SIG-M5 treated with dmso at 0.1 percent for 504 hours (cell line): Measurements from ENCODE around the gene CALD1.

Experiments used
- DNase-seq: peaks from one replicate; lab custom pipeline; 2025; ENCODE audit not compliant: unreplicated experiment; lab: John Stamatoyannopoulos, UW

CALD1 gene

DNA sequence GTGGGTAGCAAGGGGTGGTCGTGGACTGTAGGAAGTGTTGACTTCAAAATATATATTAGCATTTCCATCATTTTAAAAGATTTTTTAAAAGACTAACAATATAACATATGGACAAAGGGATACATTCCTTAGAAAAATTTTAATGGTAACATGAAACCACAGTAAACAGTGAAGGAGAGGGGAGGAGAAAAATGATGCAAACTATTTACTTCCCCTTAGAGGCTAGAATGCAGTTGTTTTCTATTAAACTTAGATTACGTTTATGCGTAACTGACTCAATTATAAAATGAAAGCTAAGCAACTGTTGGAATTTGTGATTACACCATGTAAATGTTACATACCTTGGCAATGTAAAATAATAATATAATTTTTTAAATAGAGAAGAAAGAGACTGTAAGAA lies 41.3 kb downstream of the CALD1 start:
- DNase-seq = no peak

DNA sequence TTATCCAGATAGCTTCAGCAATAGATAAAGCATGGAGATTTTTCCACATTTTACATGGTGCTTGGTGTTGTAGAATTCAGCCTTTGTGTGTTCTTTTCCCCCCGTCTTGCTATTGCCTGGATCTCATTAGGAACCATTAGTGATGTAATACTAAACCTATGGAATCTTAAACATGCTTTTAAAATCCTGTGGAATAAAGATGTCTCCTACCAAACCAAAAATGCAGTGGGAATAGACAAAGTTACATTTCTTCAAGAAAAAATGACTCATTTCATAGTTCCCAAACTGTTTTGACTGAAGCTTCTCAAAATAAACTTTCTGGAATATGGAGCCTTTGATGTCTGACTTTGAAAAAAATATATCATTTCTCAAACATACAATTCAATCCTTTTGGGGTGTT lies 44.0 kb downstream of the CALD1 start:
- no peak for DNase-seq

GRCh38 chr7:134825666-134826065 lies 46.2 kb downstream of the CALD1 start:
- no peak for DNase-seq

GRCh38 chr7:134826105-134826504 lies 46.7 kb downstream of the CALD1 start:
- no peak for DNase-seq

- no peak for DNase-seq
These were observed 48.0 kb downstream of the CALD1 start for GRCh38 chr7:134827436-134827835.

GRCh38 chr7:134827889-134828288 lies 48.5 kb downstream of the CALD1 start:
- no peak for DNase-seq

GRCh38 chr7:134828361-134828760 lies 48.9 kb downstream of the CALD1 start:
- DNase-seq = no peak

- DNase-seq = no peak
These were observed 50.0 kb downstream of the CALD1 start for GRCh38 chr7:134829380-134829986.

DNA sequence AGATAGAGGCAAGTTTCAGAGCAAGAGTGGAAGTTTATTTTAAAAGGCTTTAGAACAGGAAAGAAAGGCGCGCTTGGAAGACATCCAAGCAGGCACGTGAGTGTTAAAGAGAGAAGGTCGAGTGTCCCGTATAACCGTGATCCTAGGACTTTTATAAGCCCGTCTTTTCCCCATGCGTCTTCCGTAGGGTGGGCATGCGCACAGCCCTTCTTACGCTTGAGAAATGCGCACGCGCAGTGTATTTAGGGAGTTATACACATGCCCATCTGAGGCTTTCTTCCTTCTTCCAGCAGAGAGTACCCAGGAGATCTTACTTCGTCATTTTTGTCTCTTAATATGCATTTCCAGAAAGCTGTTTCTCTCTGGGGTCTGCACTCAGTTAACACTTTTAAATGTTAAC lies 52.4 kb downstream of the CALD1 start:
- DNase-seq = no peak

GRCh38 chr7:134832367-134832766 lies 52.9 kb downstream of the CALD1 start:
- no peak for DNase-seq

DNA sequence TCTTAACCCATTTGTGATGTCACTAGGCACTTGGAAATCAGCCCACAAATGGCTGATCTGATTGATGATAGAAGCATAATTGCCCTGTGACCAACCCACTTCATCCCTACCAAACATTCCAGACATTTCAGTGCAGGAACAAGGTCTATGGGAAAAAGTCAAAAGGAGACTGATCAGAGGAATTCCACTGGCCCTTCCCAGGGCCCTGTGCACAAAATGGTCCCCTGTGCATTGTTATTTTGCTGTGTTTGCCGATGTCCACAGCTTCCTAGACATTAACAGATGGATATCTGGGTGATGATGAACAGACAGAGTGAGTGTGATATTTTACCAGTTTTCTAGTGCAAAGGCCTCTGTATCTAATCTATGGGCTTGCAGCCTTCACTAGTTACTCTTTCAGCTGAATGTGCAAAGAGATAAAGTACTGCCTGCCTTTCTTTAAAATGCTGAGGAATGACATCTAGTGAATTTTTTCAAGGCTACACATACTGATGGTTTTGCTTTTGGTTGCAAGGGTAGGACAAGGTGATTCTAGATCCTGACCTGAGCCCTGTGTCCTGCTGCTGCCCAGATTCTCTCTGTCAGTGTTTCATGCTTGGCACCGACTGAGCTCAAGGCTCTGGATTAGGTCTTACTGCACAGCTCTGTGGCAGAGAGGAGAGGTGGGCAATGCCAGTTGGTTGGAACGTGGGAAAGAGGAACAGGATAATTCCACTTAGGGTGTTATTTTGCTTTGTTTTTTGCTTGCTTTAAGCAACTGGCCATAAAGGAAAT lies 55.4 kb downstream of the CALD1 start:
- no peak for DNase-seq

DNA sequence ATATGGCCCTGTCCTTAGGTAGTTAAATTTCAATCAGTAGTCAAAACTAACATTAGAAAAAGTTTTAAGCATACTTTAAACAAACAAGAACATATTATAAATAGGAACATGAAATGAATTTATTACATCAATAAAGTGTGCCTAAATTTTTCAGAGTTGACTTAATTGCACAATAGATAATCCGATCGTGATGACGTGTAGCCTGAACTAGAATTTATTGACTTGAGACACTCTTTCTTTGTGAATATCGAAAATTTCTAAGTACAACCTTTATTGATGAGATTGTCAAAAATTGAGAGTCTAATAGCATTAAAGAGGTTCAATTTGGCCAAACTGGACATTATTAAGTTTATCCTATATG lies 56.0 kb downstream of the CALD1 start:
- DNase-seq = no peak

DNA sequence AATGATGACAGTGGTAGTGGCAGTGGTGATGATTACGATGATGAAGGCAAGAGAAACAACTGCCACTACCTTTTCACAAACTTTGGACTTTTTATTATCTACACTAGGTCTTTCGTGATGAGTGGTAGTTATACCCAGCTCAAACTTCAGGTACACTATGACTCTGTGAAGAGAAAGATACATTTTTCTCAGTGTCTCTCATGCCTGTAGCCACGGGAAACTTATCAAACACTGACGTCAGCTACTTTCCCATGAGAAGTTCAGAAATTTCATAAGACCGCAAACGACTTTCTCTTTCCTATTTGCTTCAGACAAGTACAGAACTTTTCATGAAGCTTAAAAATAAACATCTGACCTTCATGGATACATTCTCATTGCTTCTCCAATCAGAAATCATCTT lies 57.0 kb downstream of the CALD1 start:
- DNase-seq = no peak

DNA sequence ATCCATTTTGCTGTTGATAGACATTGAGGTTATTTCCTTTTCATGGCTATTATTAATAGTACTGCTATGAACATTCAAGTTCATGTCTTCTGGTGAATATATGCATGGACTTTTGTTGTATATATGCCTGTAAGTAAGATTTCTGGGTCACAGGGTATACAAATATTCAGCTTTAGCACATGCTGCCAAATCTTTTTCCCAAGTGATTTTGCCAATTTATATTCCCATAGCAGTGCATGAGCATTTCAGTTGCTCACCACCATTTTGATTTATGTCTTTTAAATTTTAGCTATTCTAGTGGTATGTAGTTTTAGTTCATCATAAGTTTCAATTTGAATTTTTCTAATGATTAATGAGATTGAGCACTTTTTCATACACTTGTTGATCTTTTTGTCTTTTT lies 59.9 kb downstream of the CALD1 start:
- DNase-seq = no peak

DNA sequence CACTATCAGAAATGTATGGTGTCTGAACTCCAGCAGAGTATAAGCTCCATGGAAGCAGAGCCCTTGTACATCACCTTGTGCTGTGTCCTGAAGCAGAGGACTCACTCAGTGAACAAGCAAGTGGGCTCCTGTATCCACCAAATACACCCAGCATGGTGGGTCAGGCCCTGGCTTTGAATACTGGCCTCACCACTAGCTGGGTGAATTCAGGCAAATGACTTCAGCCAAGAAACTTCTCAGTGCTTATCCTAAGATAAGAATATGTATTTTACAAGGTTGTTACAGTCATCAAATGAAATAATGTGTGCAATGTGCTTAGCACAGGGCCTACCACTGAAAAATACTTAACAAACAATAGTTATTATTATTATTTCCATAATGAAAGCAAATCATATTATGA lies 62.6 kb downstream of the CALD1 start:
- no peak for DNase-seq

GRCh38 chr7:134842886-134843430 lies 63.5 kb downstream of the CALD1 start:
- DNase-seq = no peak

- DNase-seq = no peak
These were observed 64.8 kb downstream of the CALD1 start for GRCh38 chr7:134844200-134844599.

DNA sequence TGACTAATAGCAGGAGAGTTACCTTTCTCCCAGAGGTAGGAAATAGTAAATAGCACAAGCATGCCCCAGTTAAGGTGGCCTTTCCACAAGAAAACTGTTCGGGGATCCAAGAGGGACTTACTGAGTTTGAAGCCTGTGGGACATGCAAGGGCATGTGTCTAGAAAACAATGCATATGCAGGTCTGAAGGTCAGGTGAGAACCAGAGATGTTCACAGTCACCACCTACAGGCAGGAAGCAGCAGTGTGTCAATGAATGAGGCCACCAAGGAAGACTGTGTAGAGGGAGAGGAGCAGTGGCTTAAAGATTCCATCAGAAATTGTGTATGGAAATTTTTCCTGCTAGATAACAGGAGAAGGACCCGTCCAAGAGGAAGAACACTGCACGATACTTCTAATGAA lies 66.0 kb downstream of the CALD1 start:
- peak; percentile 3 for DNase-seq

GRCh38 chr7:134847851-134848588 lies 68.6 kb downstream of the CALD1 start:
- DNase-seq = no peak

DNA sequence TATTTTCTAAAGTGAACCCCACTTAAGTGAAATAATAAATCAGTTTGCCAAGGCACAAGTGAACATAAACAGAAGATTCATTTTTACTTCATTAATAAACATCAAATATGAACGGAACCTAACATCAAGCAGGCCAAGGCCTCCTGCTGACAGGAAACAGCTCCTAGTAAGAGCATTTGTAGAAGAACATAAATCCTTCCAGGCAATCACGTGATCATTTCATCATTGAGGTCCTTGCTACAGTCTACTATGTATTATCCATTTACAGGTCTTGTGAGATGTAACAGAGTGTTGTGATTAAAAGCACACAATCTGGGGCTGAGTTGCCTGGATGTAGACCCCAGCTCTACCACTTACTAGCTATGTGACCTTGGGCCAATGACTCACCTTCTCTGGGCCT lies 70.6 kb downstream of the CALD1 start:
- DNase-seq = no peak

DNA sequence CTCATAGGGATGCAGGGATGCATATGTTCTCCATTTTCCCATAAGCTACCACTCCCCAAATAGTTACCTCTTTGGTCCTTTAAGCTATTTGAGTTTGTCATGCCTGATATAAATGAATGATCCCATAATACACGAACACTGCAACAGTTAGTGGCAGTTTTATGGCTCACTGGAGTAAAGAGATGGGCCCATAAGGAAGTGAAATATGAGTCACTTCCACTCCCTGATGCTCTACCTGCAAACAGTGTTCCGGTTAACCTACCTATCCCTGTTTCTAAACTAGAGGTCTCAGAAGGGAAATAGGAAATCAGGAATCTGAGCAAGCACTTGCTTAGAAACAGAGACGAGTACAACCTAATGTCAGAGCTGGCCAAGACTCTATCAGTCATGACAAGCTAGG lies 71.7 kb downstream of the CALD1 start:
- DNase-seq = no peak

DNA sequence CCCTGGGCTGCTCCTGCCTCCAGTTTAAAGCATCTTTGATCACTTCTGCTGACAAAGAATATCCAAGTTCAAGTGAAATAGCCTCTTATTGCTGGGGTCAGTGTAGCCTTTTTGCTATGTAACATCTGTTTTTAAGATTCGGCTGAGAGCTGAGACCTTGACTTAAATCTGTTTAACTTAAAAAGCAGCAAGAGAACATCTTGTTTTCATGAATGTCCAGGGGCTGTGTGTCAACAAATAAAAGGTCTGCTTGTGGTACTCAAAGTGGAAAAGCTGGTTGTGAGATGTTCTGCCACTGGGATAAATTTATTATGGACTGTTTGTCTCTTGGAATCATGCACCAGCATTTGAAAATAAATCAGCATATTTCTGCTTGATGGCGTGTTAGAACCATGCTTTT lies 73.2 kb downstream of the CALD1 start:
- DNase-seq = no peak
